ENCODE measurements around the gene PHKA2.
A peak's percentile ranks its signal among the peaks of the same experiment; 100 is the strongest.
"Not testable (repeated sequence)": the region's sequence is repeated elsewhere in the genome, so short reads cannot be mapped to it uniquely, and the experiment has no call there.

PHKA2 gene

GRCh38 chrX:18997916-18998315 lies 14.0 kb upstream of the PHKA2 start:
- H3K4me3 Mint-ChIP-seq = no peak overlapping the region
- ATAC-seq (replicated peaks; ENCODE audit: extremely low read depth, poor library complexity, severe bottlenecking) (no peak), DNase-seq (ENCODE audit: low spot score in 2 of 2) (no peak)
- no peaks in the 10 kb centered on the region for H3K27me3 Mint-ChIP-seq
- no peaks in the 10 kb centered on the region for H3K4me1 Mint-ChIP-seq
- H3K9me3 Mint-ChIP-seq = no peaks in the 10 kb centered on the region
- H3K36me3 Mint-ChIP-seq (ENCODE audit: insufficient read depth) = no peaks in the 10 kb centered on the region
- H3K27ac Mint-ChIP-seq (ENCODE audit: low read depth) = no peak overlapping the region

- DNase-seq (ENCODE audit: low spot score in 2 of 2) (no peak), ATAC-seq (replicated peaks; ENCODE audit: extremely low read depth, poor library complexity, severe bottlenecking) (no peak)
- Mint-ChIP-seq H3K4me1 (no peaks in the 10 kb centered on the region), H3K27me3 (no peaks in the 10 kb centered on the region), H3K36me3 (ENCODE audit: insufficient read depth) (no peaks in the 10 kb centered on the region), H3K27ac (ENCODE audit: low read depth) (no peak overlapping the region), H3K4me3 (no peak overlapping the region), H3K9me3 (no peaks in the 10 kb centered on the region)
These were observed 12.6 kb upstream of the PHKA2 start for GRCh38 chrX:18996536-18996935.

- Mint-ChIP-seq H3K4me1 (no peaks in the 10 kb centered on the region), H3K36me3 (ENCODE audit: insufficient read depth) (no peaks in the 10 kb centered on the region), H3K4me3 (no peak overlapping the region), H3K9me3 (no peaks in the 10 kb centered on the region), H3K27me3 (no peaks in the 10 kb centered on the region), H3K27ac (ENCODE audit: low read depth) (no peak overlapping the region)
- ATAC-seq (replicated peaks; ENCODE audit: extremely low read depth, poor library complexity, severe bottlenecking) (no peak), DNase-seq (ENCODE audit: low spot score in 2 of 2) (no peak)
These were observed 11.3 kb upstream of the PHKA2 start for GRCh38 chrX:18995221-18995620.

GRCh38 chrX:18994713-18995112 lies 10.8 kb upstream of the PHKA2 start:
- Mint-ChIP-seq H3K9me3 (no peaks in the 10 kb centered on the region), H3K27me3 (no peaks in the 10 kb centered on the region), H3K36me3 (ENCODE audit: insufficient read depth) (no peaks in the 10 kb centered on the region), H3K4me3 (no peak overlapping the region), H3K4me1 (no peaks in the 10 kb centered on the region), H3K27ac (ENCODE audit: low read depth) (no peak overlapping the region)
- ATAC-seq (replicated peaks; ENCODE audit: extremely low read depth, poor library complexity, severe bottlenecking) (no peak), DNase-seq (ENCODE audit: low spot score in 2 of 2) (no peak)

- Mint-ChIP-seq H3K27ac (ENCODE audit: low read depth) (no peak overlapping the region), H3K9me3 (no peaks in the 10 kb centered on the region), H3K27me3 (no peaks in the 10 kb centered on the region), H3K4me3 (no peak overlapping the region), H3K4me1 (no peaks in the 10 kb centered on the region), H3K36me3 (ENCODE audit: insufficient read depth) (no peaks in the 10 kb centered on the region)
- no peak for DNase-seq (ENCODE audit: low spot score in 2 of 2)
- no peak for ATAC-seq (replicated peaks; ENCODE audit: extremely low read depth, poor library complexity, severe bottlenecking)
These were observed 8.9 kb upstream of the PHKA2 start for GRCh38 chrX:18992829-18993228.

GRCh38 chrX:18985186-18985435 lies 1.2 kb upstream of the PHKA2 start:
- peak overlapping the region; percentile 71 for H3K4me3 Mint-ChIP-seq
- ATAC-seq (replicated peaks; ENCODE audit: extremely low read depth, poor library complexity, severe bottlenecking) = no peak
- H3K4me1 Mint-ChIP-seq = peaks cover 11% of the 10 kb centered on the region
- peaks cover 5% of the 10 kb centered on the region for H3K36me3 Mint-ChIP-seq (ENCODE audit: insufficient read depth)
- DNase-seq (ENCODE audit: low spot score in 2 of 2) = no peak
- H3K27me3 Mint-ChIP-seq = no peaks in the 10 kb centered on the region
- H3K27ac Mint-ChIP-seq (ENCODE audit: low read depth) = peak overlapping the region; percentile 89
- H3K9me3 Mint-ChIP-seq = no peaks in the 10 kb centered on the region

GRCh38 chrX:18984381-18985185 lies 669 bp upstream of the PHKA2 start:
- Mint-ChIP-seq H3K4me3 (peak overlapping the region; percentile 71), H3K4me1 (peaks cover 11% of the 10 kb centered on the region), H3K27me3 (no peaks in the 10 kb centered on the region), H3K36me3 (ENCODE audit: insufficient read depth) (peaks cover 5% of the 10 kb centered on the region), H3K9me3 (no peaks in the 10 kb centered on the region), H3K27ac (ENCODE audit: low read depth) (peak overlapping the region; percentile 89)
- DNase-seq (ENCODE audit: low spot score in 2 of 2) = peak; percentile 61 to 77
- ATAC-seq (replicated peaks; ENCODE audit: extremely low read depth, poor library complexity, severe bottlenecking) = peak; percentile 89

GRCh38 chrX:18981124-18981807 lies 2.6 kb downstream of the PHKA2 start:
- Mint-ChIP-seq H3K36me3 (ENCODE audit: insufficient read depth) (peaks cover 8% of the 10 kb centered on the region), H3K27me3 (no peaks in the 10 kb centered on the region), H3K4me3 (no peak overlapping the region), H3K27ac (ENCODE audit: low read depth) (no peak overlapping the region), H3K4me1 (peaks cover 16% of the 10 kb centered on the region), H3K9me3 (no peaks in the 10 kb centered on the region)
- DNase-seq (ENCODE audit: low spot score in 2 of 2) (no peak), ATAC-seq (replicated peaks; ENCODE audit: extremely low read depth, poor library complexity, severe bottlenecking) (no peak)

- peaks cover 19% of the 10 kb centered on the region for H3K4me1 Mint-ChIP-seq
- not testable (repeated sequence) for H3K27ac Mint-ChIP-seq (ENCODE audit: low read depth); H3K4me3 Mint-ChIP-seq; H3K27me3 Mint-ChIP-seq; DNase-seq (ENCODE audit: low spot score in 2 of 2); ATAC-seq (replicated peaks; ENCODE audit: extremely low read depth, poor library complexity, severe bottlenecking); H3K36me3 Mint-ChIP-seq (ENCODE audit: insufficient read depth); H3K9me3 Mint-ChIP-seq
These were observed 3.7 kb downstream of the PHKA2 start for GRCh38 chrX:18980262-18980661.

GRCh38 chrX:18974993-18975392 lies 8.9 kb downstream of the PHKA2 start:
- H3K4me3 Mint-ChIP-seq = no peak overlapping the region
- H3K27ac Mint-ChIP-seq (ENCODE audit: low read depth) = no peak overlapping the region
- H3K9me3 Mint-ChIP-seq = no peaks in the 10 kb centered on the region
- peaks cover 3% of the 10 kb centered on the region for H3K36me3 Mint-ChIP-seq (ENCODE audit: insufficient read depth)
- ATAC-seq (replicated peaks; ENCODE audit: extremely low read depth, poor library complexity, severe bottlenecking) (no peak), DNase-seq (ENCODE audit: low spot score in 2 of 2) (no peak)
- peaks cover 27% of the 10 kb centered on the region for H3K4me1 Mint-ChIP-seq
- H3K27me3 Mint-ChIP-seq = no peaks in the 10 kb centered on the region

GRCh38 chrX:18973527-18974192 lies 10.3 kb downstream of the PHKA2 start:
- Mint-ChIP-seq H3K27ac (ENCODE audit: low read depth) (no peak overlapping the region), H3K36me3 (ENCODE audit: insufficient read depth) (peaks cover 3% of the 10 kb centered on the region), H3K4me3 (no peak overlapping the region), H3K4me1 (peaks cover 21% of the 10 kb centered on the region), H3K9me3 (no peaks in the 10 kb centered on the region), H3K27me3 (no peaks in the 10 kb centered on the region)
- no peak for DNase-seq (ENCODE audit: low spot score in 2 of 2)
- ATAC-seq (replicated peaks; ENCODE audit: extremely low read depth, poor library complexity, severe bottlenecking) = no peak

- H3K36me3 Mint-ChIP-seq (ENCODE audit: insufficient read depth) = no peaks in the 10 kb centered on the region
- H3K4me1 Mint-ChIP-seq = peaks cover 21% of the 10 kb centered on the region
- no peak overlapping the region for H3K27ac Mint-ChIP-seq (ENCODE audit: low read depth)
- H3K27me3 Mint-ChIP-seq = no peaks in the 10 kb centered on the region
- H3K4me3 Mint-ChIP-seq = no peak overlapping the region
- no peaks in the 10 kb centered on the region for H3K9me3 Mint-ChIP-seq
- ATAC-seq (replicated peaks; ENCODE audit: extremely low read depth, poor library complexity, severe bottlenecking) (no peak), DNase-seq (ENCODE audit: low spot score in 2 of 2) (no peak)
These were observed 12.4 kb downstream of the PHKA2 start for GRCh38 chrX:18971506-18971905.

- Mint-ChIP-seq H3K4me1 (peaks cover 18% of the 10 kb centered on the region), H3K36me3 (ENCODE audit: insufficient read depth) (no peaks in the 10 kb centered on the region), H3K27me3 (no peaks in the 10 kb centered on the region), H3K9me3 (no peaks in the 10 kb centered on the region), H3K4me3 (no peak overlapping the region), H3K27ac (ENCODE audit: low read depth) (no peak overlapping the region)
- ATAC-seq (replicated peaks; ENCODE audit: extremely low read depth, poor library complexity, severe bottlenecking) (no peak), DNase-seq (ENCODE audit: low spot score in 2 of 2) (no peak)
These were observed 13.4 kb downstream of the PHKA2 start for GRCh38 chrX:18970465-18970864.
